ENCODE results near the gene SIX6. TPM values are rescaled to one million over a fixed set of nuclear protein-coding genes. Genes with fewer than 3 reads are reported as not detected.
"Not testable (repeated sequence)": the region's sequence is repeated elsewhere in the genome, so short reads cannot be mapped to it uniquely, and the experiment has no call there.

The SIX6 gene
- total RNA-seq: not detected

GRCh38 chr14:60508707-60509437, at the start of gene SIX6:
SIX6 (plus strand) TSS chr14:60509146; CDS start chr14:60509399, 253 bp downstream.
- DNase-seq: peak; percentile 66

- DNase-seq: not testable (repeated sequence)
Measured at GRCh38 chr14:60480248-60480647, 28.7 kb upstream of the SIX6 start.

GRCh38 chr14:60482743-60483142, 26.2 kb upstream of the SIX6 start:
- no peak for DNase-seq

GRCh38 chr14:60485057-60485597, 23.8 kb upstream of the SIX6 start:
- DNase-seq: peak; percentile 29

- peak; percentile 86 for DNase-seq
Measured at GRCh38 chr14:60485598-60486251, 23.2 kb upstream of the SIX6 start, which contains the start of gene C14orf39. C14orf39 (minus strand) TSS chr14:60486063; CDS start chr14:60485078, 985 bp downstream.

- no peak for DNase-seq
Measured at GRCh38 chr14:60487211-60487610, 21.7 kb upstream of the SIX6 start.

GRCh38 chr14:60488175-60488574, 20.8 kb upstream of the SIX6 start:
- DNase-seq: peak; percentile 14

- DNase-seq: no peak
Measured at GRCh38 chr14:60490270-60490669, 18.7 kb upstream of the SIX6 start.

- DNase-seq: no peak
Measured at GRCh38 chr14:60495946-60496345, 13.0 kb upstream of the SIX6 start.

- DNase-seq: no peak
Measured at GRCh38 chr14:60502541-60502940, 6.4 kb upstream of the SIX6 start.

GRCh38 chr14:60505448-60505847, 3.5 kb upstream of the SIX6 start:
- DNase-seq: no peak

- DNase-seq: no peak
Measured at GRCh38 chr14:60506010-60506409, 2.9 kb upstream of the SIX6 start.

GRCh38 chr14:60506462-60506984, 2.4 kb upstream of the SIX6 start:
- no peak for DNase-seq

- peak; percentile 11 for DNase-seq
Measured at GRCh38 chr14:60506985-60507829, 1.7 kb upstream of the SIX6 start.

- no peak for DNase-seq
Measured at GRCh38 chr14:60508363-60508706, 611 bp upstream of the SIX6 start.

- DNase-seq: peak; percentile 50
Measured at GRCh38 chr14:60509438-60510253, 700 bp downstream of the SIX6 start.

- peak; percentile 13 for DNase-seq
Measured at GRCh38 chr14:60510254-60510950, 1.5 kb downstream of the SIX6 start.

- DNase-seq: peak; percentile 16
Measured at GRCh38 chr14:60510951-60511599, 2.1 kb downstream of the SIX6 start.

- DNase-seq: peak; percentile 13
Measured at GRCh38 chr14:60512126-60512525, 3.2 kb downstream of the SIX6 start.

- peak; percentile 15 for DNase-seq
Measured at GRCh38 chr14:60512973-60513571, 4.1 kb downstream of the SIX6 start.
